ENCODE data around the gene C1GALT1.

DNA sequence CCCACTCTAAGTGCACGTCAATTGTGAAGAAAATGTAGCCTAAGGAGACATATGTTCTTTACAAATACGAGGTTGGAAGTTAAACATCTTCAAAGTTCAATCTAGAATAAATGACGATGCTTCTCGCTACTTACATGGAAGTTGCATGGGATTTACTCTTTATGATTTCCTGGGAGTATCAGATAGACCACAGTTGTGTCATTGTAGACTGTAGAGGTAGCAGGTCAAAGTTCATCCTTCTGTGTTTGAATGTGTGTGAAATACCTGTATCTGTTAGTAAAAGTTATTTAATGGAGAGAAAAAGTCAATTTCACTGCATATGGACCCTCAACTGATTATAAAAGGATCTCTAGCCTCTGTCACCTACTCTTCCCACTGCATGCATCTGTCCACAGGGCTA, 112.6 kb downstream of the C1GALT1 start:
- TF ChIP-seq, protein P1, sequence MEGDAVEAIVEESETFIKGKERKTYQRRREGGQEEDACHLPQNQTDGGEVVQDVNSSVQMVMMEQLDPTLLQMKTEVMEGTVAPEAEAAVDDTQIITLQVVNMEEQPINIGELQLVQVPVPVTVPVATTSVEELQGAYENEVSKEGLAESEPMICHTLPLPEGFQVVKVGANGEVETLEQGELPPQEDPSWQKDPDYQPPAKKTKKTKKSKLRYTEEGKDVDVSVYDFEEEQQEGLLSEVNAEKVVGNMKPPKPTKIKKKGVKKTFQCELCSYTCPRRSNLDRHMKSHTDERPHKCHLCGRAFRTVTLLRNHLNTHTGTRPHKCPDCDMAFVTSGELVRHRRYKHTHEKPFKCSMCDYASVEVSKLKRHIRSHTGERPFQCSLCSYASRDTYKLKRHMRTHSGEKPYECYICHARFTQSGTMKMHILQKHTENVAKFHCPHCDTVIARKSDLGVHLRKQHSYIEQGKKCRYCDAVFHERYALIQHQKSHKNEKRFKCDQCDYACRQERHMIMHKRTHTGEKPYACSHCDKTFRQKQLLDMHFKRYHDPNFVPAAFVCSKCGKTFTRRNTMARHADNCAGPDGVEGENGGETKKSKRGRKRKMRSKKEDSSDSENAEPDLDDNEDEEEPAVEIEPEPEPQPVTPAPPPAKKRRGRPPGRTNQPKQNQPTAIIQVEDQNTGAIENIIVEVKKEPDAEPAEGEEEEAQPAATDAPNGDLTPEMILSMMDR (IDR thresholded peaks at IDR 0.05) = no peak
- TF ChIP-seq SIN3A (IDR thresholded peaks at IDR 0.05; ENCODE audit: borderline replicate concordance, insufficient read depth, low read depth, low read length) (no peak), POLR2AphosphoS5 (IDR thresholded peaks at IDR 0.05; ENCODE audit: low read depth, low read length) (no peak)
